AG08395 (cell line): ENCODE data around the gene SFPQ.
"Not testable (repeated sequence)": the region's sequence is repeated elsewhere in the genome, so short reads cannot be mapped to it uniquely, and the experiment has no call there.

ENCODE experiments used
- DNase-seq: peaks from one replicate; pipeline ENCODE4 v3.0.0; 2012; ENCODE audit warnings: mixed read lengths, low spot score

Gene SFPQ

DNA sequence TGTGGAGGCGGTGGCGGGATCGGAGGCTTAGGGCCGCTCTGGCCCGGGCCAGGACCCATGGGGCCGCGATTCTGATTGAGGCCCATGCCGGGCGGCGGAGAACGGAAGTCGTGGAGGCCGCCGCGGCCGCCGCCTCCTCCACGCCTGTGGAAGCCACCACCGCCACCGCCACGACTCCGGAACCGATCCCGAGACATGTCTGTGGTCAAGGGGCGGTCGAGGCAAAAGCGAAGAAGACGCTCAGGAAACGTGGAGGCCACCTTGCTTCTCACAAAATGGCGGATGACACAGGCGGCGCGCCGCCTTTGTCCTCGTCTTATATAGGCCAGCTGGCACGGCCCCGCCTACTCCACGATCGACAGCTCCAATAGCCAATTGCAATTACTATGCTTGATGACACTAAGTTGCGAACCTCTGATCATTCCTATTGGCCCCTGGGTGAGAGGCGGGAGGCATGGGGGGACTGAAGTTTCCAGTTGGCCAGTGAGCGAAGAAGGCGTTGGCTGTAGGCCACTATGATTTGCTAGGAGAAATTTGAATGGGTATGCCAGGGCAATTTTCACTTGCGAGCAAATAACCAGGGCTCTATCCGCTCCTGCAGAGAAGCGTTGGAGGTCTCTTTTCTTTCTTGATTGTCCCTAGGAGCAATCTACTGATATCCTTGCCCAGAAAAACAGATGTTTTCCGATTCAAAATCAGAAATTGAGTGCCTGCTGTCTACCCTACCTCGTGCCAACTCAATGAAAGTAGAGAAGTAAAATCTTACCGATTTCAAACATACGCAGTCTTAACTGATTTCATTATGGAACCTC, at the start of gene SFPQ:
SFPQ (minus strand) TSS at position 293 of the 812 bp plus-strand sequence; CDS start at position 197, 96 bp downstream.
- DNase-seq, result peak; percentile 100

DNA sequence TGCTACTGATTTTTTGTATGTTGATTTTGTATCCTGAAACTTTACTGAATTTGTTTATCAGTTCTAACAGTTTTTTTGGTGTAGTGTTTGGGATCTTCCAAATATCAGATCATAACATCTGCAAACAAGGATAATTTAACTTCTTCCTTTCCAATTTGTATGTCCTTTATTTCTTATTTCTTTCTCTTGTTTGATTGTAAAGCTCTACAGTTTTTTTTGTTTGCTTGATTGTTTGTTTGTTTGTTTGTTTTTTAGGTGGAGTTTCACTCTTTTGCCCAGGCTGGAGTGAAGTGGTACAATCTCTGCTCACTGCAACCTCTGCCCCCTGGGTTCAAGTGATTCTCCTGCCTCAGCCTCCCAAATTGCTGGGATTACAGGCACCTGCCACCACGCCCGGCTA, 43.8 kb upstream of the SFPQ start:
- not testable (repeated sequence) for DNase-seq

- no peak for DNase-seq
These were observed 38.3 kb upstream of the SFPQ start for GRCh38 chr1:35231287-35231686.

GRCh38 chr1:35229587-35230360, 36.8 kb upstream of the SFPQ start:
- no peak for DNase-seq

GRCh38 chr1:35226546-35226945, 33.6 kb upstream of the SFPQ start:
- no peak for DNase-seq

- DNase-seq, result no peak
These were observed 30.2 kb upstream of the SFPQ start for GRCh38 chr1:35223084-35223630.

- peak; percentile 77 for DNase-seq
These were observed 29.6 kb upstream of the SFPQ start for GRCh38 chr1:35222322-35223083.

- no peak for DNase-seq
These were observed 28.0 kb upstream of the SFPQ start for GRCh38 chr1:35220976-35221375.

DNA sequence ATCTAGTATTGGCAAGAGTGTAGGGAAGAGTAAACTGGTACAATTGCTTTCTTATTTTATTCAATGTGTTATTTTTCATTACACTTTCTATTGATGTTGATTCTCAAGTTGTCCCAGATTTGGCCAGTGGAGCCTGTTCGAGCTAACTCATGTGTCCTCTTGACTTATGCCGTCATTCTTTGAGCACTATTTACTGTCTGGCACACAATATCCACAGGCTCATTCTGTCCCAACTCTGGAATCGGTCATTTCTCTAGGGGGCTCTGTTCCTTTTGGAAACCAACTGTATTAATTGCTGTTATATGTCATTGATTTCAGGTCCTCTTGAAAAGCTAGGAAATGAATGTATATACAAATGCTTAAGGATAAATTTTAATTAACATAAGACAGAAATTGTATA, 22.4 kb upstream of the SFPQ start:
- DNase-seq, result no peak

DNA sequence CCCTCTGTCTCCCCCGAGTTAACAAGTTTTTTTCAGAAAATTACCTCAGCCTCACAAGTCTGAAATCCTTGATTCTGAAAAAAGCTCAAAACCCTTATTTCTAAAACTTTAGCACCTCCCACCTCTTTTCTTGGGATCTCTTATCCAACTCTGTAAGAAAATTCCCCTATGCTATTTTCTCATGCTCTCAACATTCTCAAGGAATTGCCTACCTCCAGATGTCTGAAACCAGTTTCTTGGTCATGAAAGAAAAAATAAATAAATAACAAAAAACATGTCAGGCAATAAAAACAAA, 18.1 kb upstream of the SFPQ start:
- no peak for DNase-seq

- no peak for DNase-seq
These were observed 17.6 kb upstream of the SFPQ start for GRCh38 chr1:35210321-35211119.

GRCh38 chr1:35203295-35203694, 10.3 kb upstream of the SFPQ start:
- no peak for DNase-seq

DNA sequence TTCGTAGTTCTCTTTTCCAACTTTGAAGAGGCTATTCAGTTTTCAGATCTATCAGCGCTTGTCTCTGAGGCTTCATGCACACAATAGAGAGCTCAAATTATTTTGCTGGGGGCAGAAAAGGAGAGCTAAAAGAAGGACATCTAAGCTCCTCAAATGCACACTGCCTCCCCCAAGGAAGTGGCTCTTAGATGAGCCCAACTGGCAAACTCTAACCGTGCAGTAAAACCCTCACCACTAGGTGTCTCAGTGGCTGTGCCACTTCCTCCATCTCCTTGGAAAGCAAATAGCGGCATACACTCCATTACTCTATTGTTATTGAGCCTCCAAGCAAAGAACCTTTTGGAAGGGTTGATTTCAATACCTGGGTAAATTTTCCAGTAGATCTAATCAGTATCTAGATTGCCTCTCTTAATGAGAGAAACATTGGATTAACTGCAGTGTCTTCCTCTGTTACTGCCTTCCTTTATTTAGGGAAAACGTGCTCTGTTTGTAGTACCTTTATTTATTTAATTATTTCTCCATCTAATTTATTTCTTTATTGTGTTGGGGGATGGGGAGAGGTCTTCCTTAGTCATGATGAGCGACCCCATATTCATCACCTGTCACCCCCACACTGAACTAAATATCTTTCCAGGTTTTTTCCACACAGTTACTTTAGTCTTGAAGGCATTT, 9.2 kb upstream of the SFPQ start:
- peak; percentile 85 for DNase-seq

DNA sequence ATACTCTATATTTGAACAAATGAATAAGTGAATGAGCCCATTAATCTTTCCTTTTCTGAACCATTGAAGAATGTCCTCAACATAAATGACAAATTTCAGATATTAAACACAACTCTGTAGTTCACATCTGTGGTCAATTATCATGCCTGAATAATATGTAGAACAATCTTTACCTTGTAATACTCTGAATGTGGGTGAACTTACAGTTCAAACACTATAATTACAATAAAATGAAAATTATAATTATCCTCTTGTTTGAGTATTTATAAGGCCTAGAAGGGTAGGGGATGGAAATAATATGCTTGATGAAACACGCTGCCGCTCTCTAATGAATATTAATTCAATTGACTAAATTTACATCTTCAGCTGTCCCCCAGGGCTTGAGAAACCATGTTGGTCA, 8.7 kb upstream of the SFPQ start:
- no peak for DNase-seq

DNA sequence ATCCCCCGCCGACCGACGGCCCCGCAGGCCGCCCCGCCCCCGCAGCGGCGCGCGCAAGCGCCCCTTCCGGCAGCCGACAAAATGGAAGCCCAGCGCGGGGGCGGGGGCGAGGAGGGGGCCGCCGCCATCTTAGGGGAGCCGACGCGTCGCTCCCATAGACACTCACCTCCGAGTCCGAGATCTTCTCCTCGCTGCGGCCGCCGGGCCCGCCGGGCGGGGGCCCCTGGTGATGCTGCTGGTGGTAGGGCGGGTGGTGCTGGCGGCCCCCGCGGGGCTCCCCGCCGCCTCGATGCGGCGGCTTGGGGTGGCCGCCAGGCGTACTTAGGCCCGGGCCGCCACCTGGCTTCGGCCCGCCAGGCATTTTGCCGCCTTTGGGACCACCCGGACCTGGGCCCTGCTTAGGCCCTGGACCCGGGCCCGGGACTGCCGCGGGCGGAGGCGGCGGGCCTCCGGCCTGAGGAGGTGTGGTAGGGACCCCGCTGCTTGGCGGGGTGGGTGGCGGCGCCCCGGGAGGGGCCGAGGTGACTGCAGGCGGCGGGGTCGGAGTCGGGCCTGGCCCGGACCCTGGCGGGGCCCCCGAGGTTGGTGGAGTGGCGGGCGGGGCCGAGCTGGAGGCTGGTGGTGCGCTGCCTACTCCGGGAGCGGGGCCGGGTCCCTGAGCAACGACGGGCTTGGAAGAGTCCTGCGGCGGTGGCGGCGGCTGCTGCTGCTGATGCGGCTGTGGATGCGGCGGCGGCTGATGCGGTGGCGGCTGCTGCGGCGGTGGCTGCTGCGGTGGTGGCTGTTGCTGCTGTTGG, 691 bp downstream of the SFPQ start:
- peak; percentile 91 for DNase-seq

DNA sequence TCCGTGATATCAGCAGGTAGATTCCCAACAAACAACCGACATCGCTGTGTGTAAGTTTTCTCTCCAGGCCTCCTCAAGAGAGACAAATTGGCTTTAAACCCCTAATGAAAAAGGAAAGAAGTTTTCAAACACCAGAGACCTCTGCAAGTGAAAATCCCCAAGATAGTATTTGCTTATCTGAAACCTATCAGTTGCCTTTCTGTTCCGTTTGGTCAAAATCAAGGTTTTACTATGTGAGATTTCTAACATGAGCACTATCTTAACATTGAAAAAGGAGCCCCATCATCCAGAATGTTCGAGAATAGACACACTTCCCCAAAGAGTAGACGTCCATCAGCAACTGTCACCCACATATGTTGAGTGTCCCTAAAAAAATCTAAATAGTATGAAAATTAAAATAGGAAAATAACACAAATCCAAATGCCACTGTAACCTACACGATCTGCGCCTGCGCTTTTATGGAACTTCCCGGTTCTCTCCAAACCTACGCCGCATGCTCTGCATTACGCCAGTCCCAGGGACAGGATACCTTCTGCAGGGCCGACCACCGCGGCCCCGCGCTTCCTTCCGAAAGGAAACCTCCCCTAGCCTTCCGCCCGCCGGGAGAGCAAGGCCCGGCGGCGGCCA, 1.4 kb downstream of the SFPQ start:
- DNase-seq, result no peak

DNA sequence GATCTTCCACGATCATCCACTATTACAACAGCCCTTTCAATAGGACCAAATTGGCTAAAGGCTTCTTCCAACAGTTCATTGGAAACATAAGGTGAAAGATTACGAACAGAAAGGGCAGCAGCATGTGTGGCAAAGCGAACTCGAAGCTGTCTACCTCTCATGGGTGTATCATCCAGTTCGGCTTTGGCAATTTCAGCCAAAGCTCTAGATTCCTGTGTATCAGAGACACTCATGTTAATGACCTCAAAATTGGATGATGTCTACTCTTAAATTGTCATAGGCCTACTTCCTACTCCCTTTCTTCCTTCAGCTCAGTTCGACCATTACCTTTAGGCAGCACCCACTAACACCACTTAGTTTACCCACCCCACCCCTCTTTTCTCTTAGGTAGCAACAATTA, 2.2 kb downstream of the SFPQ start:
- DNase-seq, result no peak

DNA sequence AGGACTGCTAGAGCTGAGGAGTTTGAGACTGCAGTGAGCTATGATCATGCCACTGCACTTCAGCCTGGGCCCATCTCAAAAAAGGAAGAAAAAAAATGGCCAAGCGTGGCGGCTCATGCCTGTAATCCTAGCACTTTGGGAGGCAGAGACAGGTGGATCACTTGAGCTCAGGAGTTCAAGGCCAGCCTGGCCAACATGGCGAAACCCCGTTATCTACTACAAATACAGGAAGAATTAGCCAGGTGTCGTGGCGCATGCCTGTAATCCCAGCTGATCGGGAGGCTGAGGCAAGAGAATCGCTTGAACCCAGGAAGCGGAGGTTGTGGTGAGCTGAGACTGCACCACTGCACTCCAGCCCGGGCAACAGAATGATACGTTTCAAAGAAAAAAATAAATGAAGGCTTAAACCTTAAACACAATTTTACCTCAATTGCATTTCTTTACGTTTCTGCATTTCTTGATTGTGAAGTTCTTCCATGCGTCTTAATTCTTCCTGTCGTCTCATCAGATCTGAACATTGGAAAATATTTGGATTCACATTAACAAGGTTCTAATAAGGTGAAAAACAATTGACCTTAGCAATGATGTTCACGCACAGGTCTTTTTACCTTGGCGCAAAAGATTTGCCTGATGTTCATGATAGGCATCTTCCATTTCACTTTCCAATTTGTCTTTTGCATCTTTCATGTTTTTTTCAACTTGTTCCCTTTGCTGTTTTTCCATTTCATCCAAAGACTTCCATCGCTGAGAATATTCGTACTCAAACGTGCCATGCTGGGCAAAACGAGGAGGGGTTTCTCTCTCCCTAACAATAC, 4.2 kb downstream of the SFPQ start:
- no peak for DNase-seq

- DNase-seq, result no peak
These were observed 5.1 kb downstream of the SFPQ start for GRCh38 chr1:35187816-35188342.
